HG03135 (cell line): ENCODE results near the gene TMEM150C.
A peak's percentile ranks its signal among the peaks of the same experiment; 100 is the strongest.
"Not testable (repeated sequence)": the region's sequence is repeated elsewhere in the genome, so short reads cannot be mapped to it uniquely, and the experiment has no call there.

Source experiments
- ATAC-seq: cut with Tn5 transposase; IDR thresholded peaks from one replicate; pipeline ENCODE4 v1.9.1; 2021; ENCODE audit warnings: mild to moderate bottlenecking, moderate library complexity; ENCODE audit not compliant: unreplicated experiment

The TMEM150C gene

DNA sequence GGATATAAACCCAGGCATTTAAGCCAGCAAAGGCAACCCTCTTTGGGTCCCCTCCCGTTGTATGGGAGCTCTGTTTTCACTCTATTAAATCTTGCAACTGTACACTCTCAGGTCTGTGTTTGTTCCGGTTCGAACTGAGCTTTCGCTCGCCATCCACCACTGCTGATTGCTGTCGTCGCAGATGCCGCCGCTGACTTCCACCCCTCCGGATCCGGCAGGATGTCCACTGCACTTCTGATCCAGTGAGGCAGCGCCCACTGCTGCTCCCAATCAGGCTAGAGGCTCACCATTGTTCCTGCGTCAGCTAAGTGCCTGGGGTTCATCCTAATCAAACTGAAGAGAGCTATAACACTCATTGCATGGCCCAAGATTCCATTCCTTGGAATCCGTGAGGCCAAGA lies 82.2 kb downstream of the TMEM150C start:
- ATAC-seq: no peak

- ATAC-seq: not testable (repeated sequence)
Measured at GRCh38 chr4:82477469-82477868, 84.3 kb downstream of the TMEM150C start.

DNA sequence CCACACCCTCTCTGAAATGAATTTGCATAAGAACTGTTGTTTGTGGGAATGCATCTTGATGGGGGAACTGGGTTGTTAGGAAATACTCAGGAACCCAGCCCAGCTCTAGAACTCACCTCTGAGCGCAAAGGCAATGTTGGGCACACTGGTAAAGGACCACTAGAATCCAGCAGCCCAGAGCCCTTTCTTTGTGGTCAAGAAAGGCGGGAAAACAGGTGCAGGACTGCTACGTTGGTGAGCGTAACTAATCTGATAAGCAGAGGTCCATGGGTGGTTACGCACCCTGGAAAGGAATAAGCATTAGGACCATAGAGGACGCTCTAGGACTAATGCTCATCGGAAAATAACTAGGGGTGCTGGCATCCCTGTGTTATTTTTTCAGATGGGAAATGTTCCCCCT lies 85.9 kb downstream of the TMEM150C start:
- not testable (repeated sequence) for ATAC-seq

DNA sequence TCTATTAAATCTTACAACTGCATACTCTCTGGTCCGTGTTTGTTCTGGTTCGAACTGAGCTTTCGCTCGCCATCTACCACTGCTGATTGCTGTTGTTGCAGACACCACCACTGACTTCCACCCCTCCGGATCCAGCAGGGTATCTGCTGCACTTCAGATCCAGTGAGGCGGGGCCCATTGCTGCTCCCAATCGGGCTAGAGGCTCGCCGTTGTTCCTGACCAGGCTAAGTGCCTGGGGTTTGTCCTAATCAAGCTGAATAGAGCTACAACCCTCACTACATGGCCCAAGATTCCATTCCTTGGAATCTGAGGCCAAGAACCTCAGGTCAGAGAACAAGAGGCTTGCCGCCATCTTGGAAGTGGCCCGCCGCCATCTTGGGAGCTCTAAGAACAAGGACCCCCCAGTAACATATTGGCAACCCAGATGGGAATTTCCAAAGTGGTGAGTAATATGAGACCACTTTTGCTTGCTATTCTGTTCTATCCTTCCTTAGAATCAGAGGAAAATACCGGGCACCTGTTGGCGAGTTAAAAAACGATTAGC lies 88.1 kb downstream of the TMEM150C start:
- no peak for ATAC-seq

GRCh38 chr4:82473080-82473479 lies 88.7 kb downstream of the TMEM150C start:
- ATAC-seq: not testable (repeated sequence)

DNA sequence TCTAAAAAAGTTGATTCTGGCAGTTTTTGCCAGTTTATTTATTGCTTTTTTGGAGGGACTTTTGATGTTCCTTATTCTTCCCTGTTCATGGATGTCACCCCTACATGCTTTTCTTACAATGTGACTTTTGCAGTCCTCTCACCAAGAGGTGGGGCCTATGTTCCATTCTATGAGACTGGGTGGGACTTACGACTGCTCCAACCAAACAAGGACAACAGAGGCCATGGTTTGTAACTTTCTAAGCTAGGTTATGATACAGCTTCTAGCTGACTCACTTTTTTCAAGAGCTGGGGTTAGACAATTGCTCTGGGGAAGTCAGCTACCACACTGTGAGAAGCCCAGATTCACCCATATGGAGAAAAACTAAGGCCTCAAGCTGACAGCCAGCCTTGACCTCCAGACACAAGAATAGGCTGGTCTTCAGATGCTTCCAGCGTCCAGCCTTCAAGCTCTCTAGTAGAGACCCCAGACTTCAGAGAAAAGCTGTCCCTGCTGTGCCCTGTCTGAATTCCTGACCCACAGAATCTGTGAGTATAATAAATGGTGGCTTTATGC lies 91.9 kb downstream of the TMEM150C start:
- ATAC-seq: no peak

- no peak for ATAC-seq
Measured at GRCh38 chr4:82467471-82467870, 94.3 kb downstream of the TMEM150C start.

DNA sequence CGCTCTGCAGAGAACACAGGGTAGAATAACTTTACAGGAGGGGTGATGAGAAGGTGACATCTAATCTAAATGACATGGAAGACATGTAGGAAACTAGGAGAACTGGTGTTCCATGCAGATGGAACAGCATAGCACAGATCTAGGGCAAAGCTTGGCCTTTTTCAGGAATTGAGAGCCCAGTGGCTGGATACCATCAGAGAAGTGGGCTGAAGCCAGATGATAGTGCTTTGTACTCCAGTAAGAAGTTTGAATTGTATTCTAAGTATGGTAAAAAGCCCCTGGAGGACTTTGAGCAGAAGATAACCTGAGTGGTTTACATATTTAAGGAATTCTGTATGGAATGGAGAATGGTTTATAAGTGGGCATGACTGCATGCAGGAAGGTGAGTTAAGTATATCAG lies 98.6 kb downstream of the TMEM150C start:
- no peak for ATAC-seq

DNA sequence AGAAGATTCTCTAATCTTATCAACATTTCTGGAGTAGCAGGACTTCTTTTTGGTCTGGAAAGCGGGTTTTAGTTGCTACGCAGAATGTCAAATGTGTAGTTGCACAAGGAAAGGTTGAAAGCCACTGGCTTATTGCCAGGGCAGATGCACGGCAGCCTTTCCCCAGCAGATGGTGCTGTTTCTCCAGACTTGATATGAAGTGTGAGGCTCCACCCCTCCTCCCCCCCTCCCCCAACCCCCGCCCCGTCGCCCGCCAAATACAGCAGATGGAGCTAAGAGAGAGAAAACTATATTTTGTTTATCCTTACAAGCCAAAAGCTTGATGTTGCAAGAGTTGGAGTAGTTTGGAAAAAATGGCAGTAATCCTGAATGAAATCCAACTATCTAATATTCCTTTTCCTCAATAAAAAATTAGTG lies 99.4 kb downstream of the TMEM150C start:
- peak; percentile 80 for ATAC-seq

GRCh38 chr4:82461710-82462109 lies 100.1 kb downstream of the TMEM150C start:
- ATAC-seq: no peak

- no peak for ATAC-seq
Measured at GRCh38 chr4:82458729-82459128, 103.1 kb downstream of the TMEM150C start.

DNA sequence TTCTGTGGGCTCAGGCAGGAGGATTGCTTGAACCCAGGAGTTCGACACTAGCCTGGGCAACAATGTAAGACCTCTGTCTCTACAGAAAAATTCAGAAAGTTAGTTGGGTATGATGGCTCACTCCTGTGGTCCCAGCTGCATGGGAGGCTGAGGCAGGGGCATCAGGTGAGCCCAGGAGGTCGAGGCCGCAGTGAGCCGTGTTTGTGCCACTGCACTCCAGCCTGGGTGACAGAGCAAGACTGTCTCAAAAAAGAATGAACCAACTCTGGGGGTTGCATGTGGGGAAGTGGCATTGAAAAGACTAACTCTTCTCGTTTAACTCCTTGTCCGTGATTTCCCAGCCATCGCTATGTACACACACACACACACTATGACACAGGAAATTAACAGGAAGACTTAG lies 104.5 kb downstream of the TMEM150C start:
- no peak for ATAC-seq

- ATAC-seq: no peak
Measured at GRCh38 chr4:82452026-82452425, 109.8 kb downstream of the TMEM150C start.

GRCh38 chr4:82450966-82451755 lies 110.6 kb downstream of the TMEM150C start:
- ATAC-seq: no peak

DNA sequence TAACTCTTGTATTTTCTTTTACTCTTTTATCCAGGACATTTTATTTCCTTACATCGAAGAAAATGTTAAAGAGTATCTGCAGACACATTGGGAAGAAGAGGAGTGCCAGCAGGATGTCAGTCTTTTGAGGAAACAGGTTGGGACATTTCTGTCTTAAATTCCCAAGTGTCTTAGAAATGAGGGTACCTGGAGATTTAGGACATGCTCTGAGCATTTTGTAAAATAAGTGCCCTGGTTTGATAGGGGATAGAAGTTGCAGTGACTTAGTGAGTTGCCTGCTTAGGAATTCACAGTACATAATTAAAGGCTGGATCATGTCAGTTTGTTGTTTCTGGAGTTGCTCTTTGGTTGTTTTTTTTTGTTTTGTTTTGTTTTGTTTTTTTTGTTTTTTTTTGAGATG lies 113.9 kb downstream of the TMEM150C start:
- ATAC-seq: no peak

DNA sequence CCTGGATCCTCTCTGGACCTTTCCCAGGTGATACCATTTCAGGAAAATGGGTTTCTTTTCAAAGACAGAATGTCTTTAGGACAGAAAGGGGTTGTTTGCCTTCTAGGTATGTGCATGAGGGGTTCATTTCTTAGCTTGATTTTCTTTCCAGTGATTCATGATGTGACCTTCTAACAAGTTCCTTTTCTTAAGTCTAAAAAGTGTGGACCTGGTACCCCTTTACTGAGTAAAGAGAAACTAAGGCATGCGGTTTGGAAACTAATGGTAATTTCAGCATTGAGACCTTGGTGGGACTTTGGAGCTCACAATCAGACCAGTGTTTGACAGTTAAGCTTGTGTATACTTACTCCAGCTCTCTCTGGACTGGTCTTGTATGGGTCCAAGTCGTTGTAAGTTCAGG lies 122.7 kb downstream of the TMEM150C start:
- no peak for ATAC-seq

- no peak for ATAC-seq
Measured at GRCh38 chr4:82437285-82438005, 124.3 kb downstream of the TMEM150C start.

GRCh38 chr4:82436780-82437179 lies 125.0 kb downstream of the TMEM150C start:
- ATAC-seq: no peak

DNA sequence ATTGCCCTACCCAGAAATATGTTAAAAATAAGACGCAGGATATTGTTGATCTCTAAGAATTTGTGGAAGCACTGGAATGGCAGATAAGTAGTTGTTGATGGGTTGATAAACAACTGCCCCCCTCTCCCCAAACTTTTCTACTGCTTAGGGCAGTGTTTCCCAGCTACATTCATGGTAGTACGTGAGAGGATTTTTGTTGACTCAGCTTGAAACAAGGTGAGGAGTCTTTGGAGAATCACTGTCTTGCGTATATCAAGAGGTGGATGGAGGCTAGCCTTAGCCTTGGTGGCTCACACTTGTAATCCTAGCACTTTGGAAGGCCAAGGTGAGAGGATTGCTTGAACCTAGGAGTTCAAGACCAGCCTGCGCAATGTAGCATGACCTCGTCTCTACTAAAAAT lies 125.7 kb downstream of the TMEM150C start:
- ATAC-seq: no peak

DNA sequence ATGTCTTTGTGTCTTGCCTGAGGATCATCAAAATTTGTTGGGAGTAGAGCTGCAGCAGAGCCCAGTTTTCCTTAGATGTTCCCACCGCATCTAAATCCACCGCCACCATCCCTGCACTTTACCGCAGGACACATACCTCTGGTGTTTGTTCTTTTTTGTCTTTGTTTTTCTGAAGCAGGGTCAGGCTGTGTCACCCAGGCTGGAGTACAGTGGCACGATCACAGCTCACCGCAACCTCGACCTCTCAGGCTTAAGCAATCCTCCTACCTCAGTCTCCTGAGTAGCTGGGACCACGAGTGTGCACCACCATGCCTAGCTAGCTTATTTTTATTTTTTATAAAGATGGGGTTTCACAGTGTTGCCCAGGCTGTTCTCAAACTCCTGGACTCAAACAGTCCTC lies 126.8 kb downstream of the TMEM150C start:
- no peak for ATAC-seq

GRCh38 chr4:82433791-82434190 lies 128.0 kb downstream of the TMEM150C start:
- no peak for ATAC-seq
